HepG2 (cell line): ENCODE data around the gene RABL6. TPM values are rescaled to one million over a fixed set of nuclear protein-coding genes. Genes with fewer than 3 reads are reported as not detected.

Experiments
- ATRX ChIP-seq: sonication (generic); formaldehyde crosslinking; IDR thresholded peaks from 2 replicates; pipeline ENCODE4 v1.4.0; 2020; ENCODE audit warnings: missing genetic modification reagents, borderline replicate concordance
- DNMT3B ChIP-seq: conservative IDR thresholded peaks from 2 replicates; pipeline ENCODE4 v1.6.1; 2016; ENCODE audit warnings: missing biosample characterization, control low read depth
- ETS1 ChIP-seq: sonication (generic); formaldehyde crosslinking; IDR thresholded peaks from 2 replicates; pipeline ENCODE4 v1.4.0; 2020; ENCODE audit warnings: missing genetic modification reagents
- ISX ChIP-seq: sonication (generic); formaldehyde crosslinking; conservative IDR thresholded peaks from 2 replicates; pipeline ENCODE4 v1.5.0; 2020; ENCODE audit warnings: missing genetic modification reagents
- KDM2A ChIP-seq: sonication (generic); formaldehyde crosslinking; IDR thresholded peaks from 2 replicates; pipeline ENCODE4 v1.4.0; 2020; ENCODE audit warnings: low read depth, missing genetic modification reagents, borderline replicate concordance
- KLF6 ChIP-seq: IDR thresholded peaks from 2 replicates; pipeline ENCODE4 v1.8.0; 2016; ENCODE audit warnings: missing biosample characterization, missing genetic modification reagents
- MIXL1 ChIP-seq: IDR thresholded peaks from 2 replicates; pipeline ENCODE4 v1.6.1; 2016
- NONO ChIP-seq, 2 experiments: fragments of 450-650 bp in 1 of 2; sonication (generic) in 1 of 2; formaldehyde crosslinking in 1 of 2; IDR thresholded peaks in 1 of 2; conservative IDR thresholded peaks in 1 of 2; 2 replicates each; pipeline versions ENCODE4 v1.6.1 to v1.8.0; 2017 to 2022; ENCODE audit warnings: mild to moderate bottlenecking in 1 of 2, missing genetic modification reagents in 1 of 2, moderate library complexity in 1 of 2
- RARA ChIP-seq: IDR thresholded peaks from 2 replicates; pipeline ENCODE4 v1.6.1; 2016; ENCODE audit warnings: missing genetic modification reagents, missing compliant biosample characterization
- RBFOX2 ChIP-seq: fragments of 200-400 bp; formaldehyde crosslinking; IDR thresholded peaks from 2 replicates; pipeline ENCODE4 v1.6.1; 2017; ENCODE audit warnings: low read depth, mild to moderate bottlenecking, low read length
- RNF2 ChIP-seq: fragments of 450-650 bp; conservative IDR thresholded peaks from 2 replicates; pipeline ENCODE4 v1.6.1; 2016; ENCODE audit warnings: low read depth
- SMARCC2 ChIP-seq: fragments of 450-650 bp; IDR thresholded peaks from 2 replicates; pipeline ENCODE4 v1.6.1; 2017; ENCODE audit warnings: antibody characterized with exemption, mild to moderate bottlenecking
- THAP9 ChIP-seq: sonication (generic); formaldehyde crosslinking; IDR thresholded peaks from 2 replicates; pipeline ENCODE4; 2020; ENCODE audit warnings: missing genetic modification reagents, mild to moderate bottlenecking, borderline replicate concordance
- THYN1 ChIP-seq: sonication (generic); formaldehyde crosslinking; IDR thresholded peaks from 2 replicates; pipeline ENCODE4 v1.8.1; 2023; ENCODE audit warnings: low read depth, mild to moderate bottlenecking, moderate library complexity, missing genetic modification reagents, borderline replicate concordance
- ZBTB8A ChIP-seq: sonication (generic); formaldehyde crosslinking; IDR thresholded peaks from 2 replicates; pipeline ENCODE4 v1.4.0; 2020; ENCODE audit warnings: mild to moderate bottlenecking, low read depth, missing genetic modification reagents, borderline replicate concordance
- ZFAT ChIP-seq: sonication (generic); formaldehyde crosslinking; conservative IDR thresholded peaks from 2 replicates; pipeline ENCODE4 v1.8.1; 2023; ENCODE audit warnings: missing genetic modification reagents, inconsistent platforms
- ZGPAT ChIP-seq: IDR thresholded peaks from 2 replicates; pipeline ENCODE4 v1.6.1; 2016; ENCODE audit warnings: mild to moderate bottlenecking
- ZNF124 ChIP-seq: sonication (generic); formaldehyde crosslinking; IDR thresholded peaks from 2 replicates; pipeline ENCODE4 v1.4.0; 2020; ENCODE audit warnings: missing genetic modification reagents
- ZNF260 ChIP-seq: sonication (generic); formaldehyde crosslinking; IDR thresholded peaks from 2 replicates; pipeline ENCODE4 v1.4.0; 2020; ENCODE audit warnings: missing genetic modification reagents, low read depth, mild to moderate bottlenecking, borderline replicate concordance
- ZNF383 ChIP-seq: sonication (generic); formaldehyde crosslinking; IDR thresholded peaks from 2 replicates; pipeline ENCODE4 v1.4.0; 2020; ENCODE audit warnings: missing genetic modification reagents, mild to moderate bottlenecking, borderline replicate concordance
- ZNF414 ChIP-seq: sonication (generic); formaldehyde crosslinking; IDR thresholded peaks from 2 replicates; pipeline ENCODE4 v1.5.0; 2020; ENCODE audit warnings: missing genetic modification reagents
- polyA plus RNA-seq, 8 experiments: library from polyadenylated mRNA; depleted of rRNA in 3 of 8; stranded (reverse) in 7 of 8; unstranded in 1 of 8; fragments of >200 nt; fragmentation: Illumina TruSeq in 4 of 8; extraction: Trizol in 4 of 8; gene quantifications; 2 replicates each; pipeline versions ENCODE4 v1.2.1 to v1.2.3, GENCODE V29; 2011 to 2016; ENCODE audit warnings: low read depth in 4 of 8, missing spikeins in 1 of 8, mixed read lengths in 1 of 8; ENCODE audit not compliant: insufficient read depth in 1 of 8
- total RNA-seq, 5 experiments: library from RNA; depleted of rRNA; stranded (reverse); fragments of >200 nt; fragmentation: Illumina TruSeq; extraction: Trizol; gene quantifications; 2 replicates each; pipeline ENCODE4 v1.2.3, GENCODE V29; 2016; ENCODE audit warnings: low read depth in 1 of 5

Gene RABL6
- total and polyA plus RNA-seq, 2 of the 13 experiments (the other 11 are each of a cell fraction or from before 2014, with no cell fraction given), result 81.5 to 125 TPM

GRCh38 chr9:136791516-136792276 lies 16.1 kb upstream of the RABL6 start (continued):
- TF ChIP-seq THAP9 (CRISPR knock-in tag) (no peak; the same call in none of the 2 replicates), NONO (IDR thresholded peaks at IDR 0.05) (no peak), NONO (CRISPR knock-in tag; conservative IDR thresholded peaks at IDR 0.05) (peak; percentile 59), THYN1 (CRISPR knock-in tag) (no peak), DNMT3B (CRISPR knock-in tag) (no peak), ZFAT (no peak; the same call in 1 of the 2 replicates), ZNF124 (CRISPR knock-in tag) (0 out of 2 replicates have a peak, but pooled peaks have one; percentile 9), ETS1 (CRISPR knock-in tag) (no peak), KLF6 (CRISPR knock-in tag) (no peak), ZNF383 (CRISPR knock-in tag) (no peak), ZBTB8A (CRISPR knock-in tag) (no peak), RBFOX2 (peak; percentile 91), RARA (CRISPR knock-in tag) (no peak), ZNF260 (no peak), ISX (CRISPR knock-in tag) (no peak), MIXL1 (CRISPR knock-in tag) (no peak), ATRX (CRISPR knock-in tag) (no peak; the same call in 1 of the 2 replicates), SMARCC2 (no peak), RNF2 (no peak), ZGPAT (CRISPR knock-in tag) (peak; percentile 67), KDM2A (CRISPR knock-in tag) (0 out of 2 replicates have a peak, but pooled peaks have one; percentile 21), ZNF414 (CRISPR knock-in tag) (peak; percentile 78; the same call in 1 of the 2 replicates)
- TF ChIP-seq, all 625 proteins: peak for 159
